Heart right ventricle (tissue), 16 donors: ENCODE data around the gene STAMBPL1. TPM values are rescaled to one million over a fixed set of nuclear protein-coding genes. Genes with fewer than 3 reads are reported as not detected.

Experiments used
- ATAC-seq, 8 donors: fragments of 200-7000 bp; cut with Tn5 transposase; one replicate each; pipeline ENCODE4 v1.9.1; 2020; ENCODE audit warnings: mild to moderate bottlenecking in 8 of 8, moderate library complexity in 8 of 8, moderate number of reproducible peaks in 1 of 8
- DNase-seq, 2 donors: peaks; one replicate each; pipeline ENCODE4 v3.0.0-alpha.2; 2020
- H3K27ac ChIP-seq, 10 donors: fragments of 200-600 bp; sonication (generic) in 2 of 10; one replicate each; pipeline versions ENCODE4 v1.5.0 to v1.8.0; 2020 to 2022; ENCODE audit warnings: mild to moderate bottlenecking in 3 of 10
- H3K27me3 ChIP-seq, 7 donors: fragments of 200-600 bp; one replicate each; pipeline ENCODE4 v1.8.0; 2021 to 2022; ENCODE audit warnings: mild to moderate bottlenecking in 2 of 7
- H3K36me3 ChIP-seq, 9 donors: fragments of 200-600 bp; sonication (generic) in 1 of 9; one replicate each; pipeline versions ENCODE4 v1.5.0 to v1.8.0; 2020 to 2022; ENCODE audit warnings: mild to moderate bottlenecking in 2 of 9
- H3K4me1 ChIP-seq, 9 donors: fragments of 200-600 bp; sonication (generic) in 1 of 9; one replicate each; pipeline versions ENCODE4 v1.5.0 to v1.8.0; 2020 to 2022; ENCODE audit warnings: mild to moderate bottlenecking in 4 of 9
- H3K4me3 ChIP-seq, 10 donors: fragments of 200-600 bp; sonication (generic) in 2 of 10; one replicate each; pipeline versions ENCODE4 v1.5.0 to v1.8.0; 2020 to 2022; ENCODE audit warnings: mild to moderate bottlenecking in 7 of 10, moderate library complexity in 2 of 10
- H3K9me3 ChIP-seq, 11 donors: fragments of 200-600 bp in 10 of 11; sonication (generic) in 2 of 11; one replicate each; pipeline versions ENCODE4 v1.5.0 to v1.8.0; 2013 to 2022; ENCODE audit warnings: mild to moderate bottlenecking in 2 of 11, control low read depth in 1 of 11, moderate library complexity in 1 of 11
- CTCF ChIP-seq, 9 donors: fragments of 200-600 bp; sonication (generic) in 2 of 9; IDR thresholded peaks; one replicate each; pipeline versions ENCODE4 v1.5.0 to v1.8.0; 2021 to 2022; ENCODE audit warnings: antibody characterized with exemption in 9 of 9, mild to moderate bottlenecking in 5 of 9, moderate library complexity in 1 of 9
- WGBS, 2 donors: extraction: QIAGEN DNeasy Blood & Tissue Kit; methylation state at CpG; one replicate each; pipeline ENCODE4 v1.1.7; 2013; ENCODE audit warnings: inconsistent platforms in 1 of 2; 5-methylcytosine and 5-hydroxymethylcytosine counted together
- intact Hi-C, 10 donors: fragments of 100-400 bp; cut with DNase I; formaldehyde crosslinking; loops; one replicate each; pipeline versions ENCODE4 v1.11.1 to v1.14.2; 2022
- polyA plus RNA-seq, 2 donors: library from polyadenylated mRNA; stranded (reverse); fragments of 200-250 nt; gene quantifications; one replicate each; pipeline ENCODE4 v1.2.3, GENCODE V29; 2013
- total RNA-seq, 10 donors: library from RNA; stranded (reverse); fragmentation: NEBNext Ultra II Directional in 3 of 10; extraction: Animal tissue kit (Norgen Biotek cat#: 25700) in 3 of 10; gene quantifications; one replicate each; pipeline versions ENCODE4 v1.2.1 to v1.2.4, GENCODE V29; 2021 to 2023
- donor health status: Arrhythmogenic right ventricular cardiomyopathy.
- donor health status: ischemic (EF 13 %, LVEDD 7.1; RV severe dilation, severe dysfunction).
- donor health status: healthy with polysubstance abuse.
- donor health status: DM: no; HTN: yes; CAD: no.
- donor health status: DM: no; HTN: no; CAD: no.
- donor health status: ischemic (EF 25% LVEDD 6.9; RV normal size, moderate dysfunction).
- donor health status: ischemic (EF 25% LVEDD 5.7; RV mildly dilated, moderate dysfunction).
- donor health status: healthy.
- donor health status: DM: yes; HTN: yes; CAD: no.
- donor health status: Ischemic cardiomyopathy.
- donor health status: ischemic (EF 35%, LVEDD 5.7; RV mildly dilated, moderate dysfunction).
- donor health status: nonischemic (EF 11% LVEDD 7.7; RV severe dilation, severe dysfunction).
- donor health status: DM: yes; HTN: yes; CAD: no.
- donor health status: PGD.
- donor health status: ischemic (EF 29% LVEDD 5.4; RV normal size, mild dysfunction).
- donor health status: nonischemic (EF 23%, LVEDD 6.1; RV moderate dilation, normal function).

Gene STAMBPL1
- total and polyA plus RNA-seq, 12 donors, result 0.94 to 3.3 (median 2.7) TPM

- Histone ChIP-seq H3K9me3 (peaks cover 0 to 2% (median 0%) of the 10 kb centered on the region in 11 donors), H3K4me3 (peak within 1 kb of the TSS in 1 of 10 donors; percentile 23), H3K36me3 (no peaks in the 10 kb centered on the region), H3K4me1 (peaks cover 0 to 70% (median 5%) of the 10 kb centered on the region in 9 donors), H3K27me3 (no peaks in the 10 kb centered on the region), H3K27ac (peak within 1 kb of the TSS in 3 of 10 donors; percentile 24 to 37 (median 33))
- WGBS, 2 donors, result 73 to 75% methylated on average over 5 of the region's 5 CpGs
- ATAC-seq (peak in 6 of 8 donors; percentile 19 to 76 (median 41)), DNase-seq (no peak)
- TF ChIP-seq CTCF (IDR thresholded peaks at IDR 0.05), result no peak
- intact Hi-C loops, result no loop called here
These were observed 28.3 kb upstream of the STAMBPL1 start, which contains the start of gene ANKRD22 for GRCh38 chr10:88851706-88852105. Gene ANKRD22 (minus strand): TSS chr10:88851844. CDS start chr10:88851607, 237 bp downstream.

GRCh38 chr10:88852327-88852726 is 27.7 kb upstream of the STAMBPL1 start:
- no peak for TF ChIP-seq CTCF (IDR thresholded peaks at IDR 0.05)
- no peaks in the 10 kb centered on the region for H3K27me3 ChIP-seq
- no peak for ATAC-seq
- intact Hi-C loops, result no loop called here
- DNase-seq, result no peak
- H3K4me1 ChIP-seq, result peaks cover 0 to 67% (median 5%) of the 10 kb centered on the region in 9 donors
- no peaks in the 10 kb centered on the region for H3K36me3 ChIP-seq
- H3K9me3 ChIP-seq, result no peaks in the 10 kb centered on the region
- 66 to 79% methylated on average over 4 of the region's 4 CpGs for WGBS, 2 donors
- H3K4me3 ChIP-seq, result no peak overlapping the region
- peak overlapping the region in 2 of 10 donors; percentile 11 to 37 for H3K27ac ChIP-seq

GRCh38 chr10:88853155-88853881 is 26.7 kb upstream of the STAMBPL1 start:
- peaks cover 0 to 59% (median 6%) of the 10 kb centered on the region in 9 donors for H3K4me1 ChIP-seq
- DNase-seq, result no peak
- ATAC-seq, result peak in 4 of 8 donors; percentile 38 to 47 (median 39)
- intact Hi-C loops, result no loop called here
- H3K27ac ChIP-seq, result peak overlapping the region in 3 of 10 donors; percentile 11 to 37 (median 33)
- H3K27me3 ChIP-seq, result no peaks in the 10 kb centered on the region
- no peak for TF ChIP-seq CTCF (IDR thresholded peaks at IDR 0.05)
- no peaks in the 10 kb centered on the region for H3K36me3 ChIP-seq
- H3K4me3 ChIP-seq, result no peak overlapping the region
- WGBS, 2 donors, result 55% methylated on average over 4 of the region's 4 CpGs
- no peaks in the 10 kb centered on the region for H3K9me3 ChIP-seq

GRCh38 chr10:88854684-88855083 is 25.4 kb upstream of the STAMBPL1 start:
- Histone ChIP-seq H3K27me3 (no peaks in the 10 kb centered on the region), H3K27ac (no peak overlapping the region), H3K4me3 (no peak overlapping the region), H3K9me3 (no peaks in the 10 kb centered on the region), H3K36me3 (no peaks in the 10 kb centered on the region), H3K4me1 (peaks cover 0 to 55% (median 7%) of the 10 kb centered on the region in 9 donors)
- WGBS, 2 donors, result 54 to 58% methylated on average over 3 of the region's 3 CpGs
- intact Hi-C loops, result no loop called here
- DNase-seq, result no peak
- ATAC-seq, result no peak
- no peak for TF ChIP-seq CTCF (IDR thresholded peaks at IDR 0.05)
